Pancreas (tissue), 10 donors: ENCODE measurements around the gene ZNF343. TPM values are rescaled to one million over a fixed set of nuclear protein-coding genes. Genes with fewer than 3 reads are reported as not detected.

Experiments used
- ATAC-seq, 4 donors: fragments of 200-7000 bp; cut with Tn5 transposase; one replicate each; pipeline versions ENCODE4 v1.8.0 to v1.9.1; 2020; ENCODE audit warnings: mild to moderate bottlenecking in 4 of 4, moderate library complexity in 4 of 4
- DNase-seq, 6 donors: peaks; one replicate each; pipeline ENCODE4 v3.0.0-alpha.2; 2020
- FAIRE-seq: peaks from 2 replicates; lab custom pipeline; 2012; peaks lifted over from hg19 to GRCh38; lab: Jason Lieb, UNC
- H3K27ac ChIP-seq, 4 donors: fragments of 200-600 bp; sonication (generic); 1 replicate in 3 of 4; 2 replicates in 1 of 4; pipeline versions ENCODE4 v1.5.0 to v1.8.0; 2020
- H3K27me3 ChIP-seq, 4 donors: fragments of 200-600 bp; one replicate each; pipeline ENCODE4 v1.8.0; 2021
- H3K36me3 ChIP-seq, 3 donors: fragments of 200-600 bp; sonication (generic) in 1 of 3; one replicate each; pipeline versions ENCODE4 v1.5.0 to v1.8.0; 2020 to 2021
- H3K4me1 ChIP-seq, 3 donors: fragments of 200-600 bp; one replicate each; pipeline ENCODE4 v1.8.0; 2021
- H3K4me3 ChIP-seq, 4 donors: fragments of 200-600 bp; sonication (generic) in 2 of 4; one replicate each; pipeline versions ENCODE4 v1.5.0 to v1.8.0; 2020 to 2021
- H3K9me3 ChIP-seq, 4 donors: fragments of 200-600 bp; one replicate each; pipeline ENCODE4 v1.8.0; 2021
- WGBS, 2 donors: extraction: QIAGEN DNeasy Blood & Tissue Kit; methylation state at CpG; one replicate each; pipeline ENCODE4 v1.1.7; 2013; 5-methylcytosine and 5-hydroxymethylcytosine counted together
- intact Hi-C, 3 donors: fragments of 100-400 bp; cut with DNase I; formaldehyde crosslinking; loops; one replicate each; pipeline versions ENCODE4 v1.11.1 to v1.14.2; 2022
- polyA plus RNA-seq, 2 donors: library from polyadenylated mRNA; stranded (reverse); fragments of 200-250 nt; gene quantifications; one replicate each; pipeline ENCODE4 v1.2.3, GENCODE V29; 2013
- total RNA-seq, 6 donors: library from RNA; stranded (reverse); fragmentation: NEBNext Ultra II Directional in 4 of 6; extraction: Animal tissue kit (Norgen Biotek cat#: 25700) in 4 of 6; gene quantifications; one replicate each; pipeline versions ENCODE4 v1.2.1 to v1.2.4, GENCODE V29; 2021 to 2023
- TF ChIP-seq, protein P1 (sequence below), 4 donors: fragments of 200-600 bp; sonication (generic) in 3 of 4; IDR thresholded peaks; one replicate each; pipeline versions ENCODE4 v1.5.0 to v1.8.0; 2021; ENCODE audit warnings: antibody characterized with exemption in 4 of 4
- donor health status: healthy with polysubstance abuse.
- donor health status: DM: no; HTN: no; CAD: no; lungs with moderate emphysema.
- donor health status: DM: no; HTN: no; CAD: no.
- donor health status: control.
- donor health status: control.
- donor health status: Bipolar disorder and iron deficiency.
- donor health status: DM: yes; HTN: yes; CAD: no.
- donor health status: DM: no; HTN: no; CAD: no.
- donor health status: DM: no; HTN: no; CAD: no.
- donor health status: DM: yes; HTN: yes; CAD: no.

ZNF343 gene
- 1 to 10 TPM; 3.2 to 6.9 (median 4.2) TPM for total RNA-seq
- polyA plus RNA-seq = 1 to 10 TPM; 4.8 to 7.4 TPM

DNA sequence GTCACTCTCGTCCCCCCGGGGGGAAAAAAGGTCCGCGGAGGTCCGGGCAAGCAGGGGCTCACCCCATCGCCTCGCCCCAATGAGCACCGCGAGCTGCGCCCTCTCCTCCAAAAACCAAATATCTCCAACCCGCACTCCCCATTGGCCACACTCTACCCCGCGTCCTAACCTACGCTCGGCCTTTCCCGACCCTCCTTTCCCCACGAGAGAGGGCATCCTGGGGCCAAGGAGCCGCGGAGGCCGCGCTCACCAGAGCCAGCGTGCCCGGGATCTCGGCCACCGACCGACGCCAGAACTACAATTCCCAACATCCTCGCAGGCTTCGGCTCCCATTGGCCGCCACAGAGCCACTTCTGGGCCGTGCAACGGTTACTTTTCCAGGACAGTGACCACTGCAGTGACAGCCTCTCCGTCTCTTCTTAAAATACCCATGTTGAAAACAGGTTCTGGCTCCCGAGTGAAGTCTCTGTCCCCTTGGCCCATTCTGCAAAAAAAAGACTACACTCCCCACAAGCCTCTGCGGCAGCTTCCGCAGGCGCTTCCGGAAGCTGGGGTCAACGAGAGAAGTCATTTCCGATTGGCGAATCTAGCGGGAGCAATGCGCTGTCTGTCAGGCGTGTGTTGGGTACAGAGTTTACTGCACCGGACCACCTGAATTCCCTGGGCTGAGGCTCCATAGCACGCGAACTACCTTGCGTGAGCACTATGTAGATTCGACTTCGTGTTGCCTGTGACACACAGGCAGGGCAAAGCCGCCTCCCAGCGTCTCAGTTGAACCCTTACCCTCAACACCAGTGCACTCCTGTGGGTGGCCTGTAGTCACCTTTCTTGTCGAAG lies at the start of gene ZNF343:
Gene ZNF343, minus strand, starts transcription at position 285 of the 837 bp plus-strand sequence. CDS start 15,020 bp downstream, outside the sequence.
- ATAC-seq = peak; percentile 96 to 99 (median 98)
- Histone ChIP-seq H3K4me1 (peaks cover 0 to 12% (median 4%) of the 10 kb centered on the region in 3 donors), H3K9me3 (no peaks in the 10 kb centered on the region), H3K4me3 (peak within 1 kb of the TSS; percentile 67 to 90 (median 69)), H3K27ac (peak within 1 kb of the TSS; percentile 61 to 87 (median 78)), H3K27me3 (no peaks in the 10 kb centered on the region), H3K36me3 (no peaks in the 10 kb centered on the region)
- intact Hi-C loops = no loop called here
- no peak for FAIRE-seq
- DNase-seq = peak; percentile 69 to 86 (median 81)
- TF ChIP-seq, protein P1, sequence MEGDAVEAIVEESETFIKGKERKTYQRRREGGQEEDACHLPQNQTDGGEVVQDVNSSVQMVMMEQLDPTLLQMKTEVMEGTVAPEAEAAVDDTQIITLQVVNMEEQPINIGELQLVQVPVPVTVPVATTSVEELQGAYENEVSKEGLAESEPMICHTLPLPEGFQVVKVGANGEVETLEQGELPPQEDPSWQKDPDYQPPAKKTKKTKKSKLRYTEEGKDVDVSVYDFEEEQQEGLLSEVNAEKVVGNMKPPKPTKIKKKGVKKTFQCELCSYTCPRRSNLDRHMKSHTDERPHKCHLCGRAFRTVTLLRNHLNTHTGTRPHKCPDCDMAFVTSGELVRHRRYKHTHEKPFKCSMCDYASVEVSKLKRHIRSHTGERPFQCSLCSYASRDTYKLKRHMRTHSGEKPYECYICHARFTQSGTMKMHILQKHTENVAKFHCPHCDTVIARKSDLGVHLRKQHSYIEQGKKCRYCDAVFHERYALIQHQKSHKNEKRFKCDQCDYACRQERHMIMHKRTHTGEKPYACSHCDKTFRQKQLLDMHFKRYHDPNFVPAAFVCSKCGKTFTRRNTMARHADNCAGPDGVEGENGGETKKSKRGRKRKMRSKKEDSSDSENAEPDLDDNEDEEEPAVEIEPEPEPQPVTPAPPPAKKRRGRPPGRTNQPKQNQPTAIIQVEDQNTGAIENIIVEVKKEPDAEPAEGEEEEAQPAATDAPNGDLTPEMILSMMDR (IDR thresholded peaks at IDR 0.05) = no peak
- WGBS, 2 donors = 0 to 1% methylated on average over 53 of the region's 53 CpGs

DNA sequence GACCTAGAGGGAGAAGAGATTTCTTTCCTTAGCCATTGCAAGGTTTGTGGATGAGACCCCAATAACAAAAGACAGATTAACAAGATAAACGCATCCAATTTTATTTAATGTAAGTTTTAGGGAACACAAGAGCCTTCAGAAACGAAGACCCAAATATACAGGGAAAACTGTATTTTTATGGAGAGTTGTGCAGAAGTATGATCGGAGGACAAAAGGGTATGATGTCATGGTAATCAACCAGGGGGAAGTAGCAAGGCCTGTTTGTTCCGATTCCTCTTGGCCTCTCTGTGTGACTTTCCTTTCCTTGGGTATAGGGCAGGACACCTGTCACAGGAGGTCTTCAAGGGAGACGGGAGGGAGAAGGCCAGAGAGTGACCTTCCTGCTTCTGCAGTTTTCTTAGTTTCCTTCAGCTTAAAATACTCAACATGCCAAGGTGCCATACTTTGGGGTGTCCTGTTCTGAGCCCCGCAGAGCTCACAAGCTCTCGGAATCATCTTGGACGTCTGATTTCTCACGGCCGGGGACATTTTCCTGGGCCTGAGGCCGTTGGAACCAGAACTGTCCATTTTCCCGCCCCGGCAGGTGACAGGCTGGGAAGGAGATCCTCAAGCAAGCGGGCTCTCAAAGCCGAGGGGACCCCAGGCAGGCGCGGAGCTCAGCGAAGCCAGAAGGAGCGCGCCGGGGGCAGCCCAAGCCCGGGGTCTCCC lies 49.3 kb upstream of the ZNF343 start:
- Histone ChIP-seq H3K4me3 (peak overlapping the region in 1 of 4 donors; percentile 38), H3K36me3 (no peaks in the 10 kb centered on the region), H3K27ac (no peak overlapping the region), H3K4me1 (peaks cover 0 to 3% (median 3%) of the 10 kb centered on the region in 3 donors), H3K9me3 (no peaks in the 10 kb centered on the region), H3K27me3 (peaks cover 0 to 28% (median 3%) of the 10 kb centered on the region in 4 donors)
- intact Hi-C loops = no loop called here
- no peak for ATAC-seq
- TF ChIP-seq, protein P1 (IDR thresholded peaks at IDR 0.05) = no peak
- WGBS, 2 donors = 25 to 32% methylated on average over 22 of the region's 22 CpGs
- FAIRE-seq = no peak
- no peak for DNase-seq

GRCh38 chr20:2545594-2545993 lies 36.9 kb upstream of the ZNF343 start:
- no peaks in the 10 kb centered on the region for H3K4me1 ChIP-seq
- H3K9me3 ChIP-seq = no peaks in the 10 kb centered on the region
- H3K4me3 ChIP-seq = no peak overlapping the region
- H3K27me3 ChIP-seq = peaks cover 0 to 7% (median 0%) of the 10 kb centered on the region in 4 donors
- no peak overlapping the region for H3K27ac ChIP-seq
- FAIRE-seq = no peak
- no peak for DNase-seq
- 63 to 69% methylated on average over 2 of the region's 2 CpGs for WGBS, 2 donors
- no peaks in the 10 kb centered on the region for H3K36me3 ChIP-seq
- intact Hi-C loops = no loop called here
- TF ChIP-seq, protein P1 (IDR thresholded peaks at IDR 0.05) = no peak
- no peak for ATAC-seq

DNA sequence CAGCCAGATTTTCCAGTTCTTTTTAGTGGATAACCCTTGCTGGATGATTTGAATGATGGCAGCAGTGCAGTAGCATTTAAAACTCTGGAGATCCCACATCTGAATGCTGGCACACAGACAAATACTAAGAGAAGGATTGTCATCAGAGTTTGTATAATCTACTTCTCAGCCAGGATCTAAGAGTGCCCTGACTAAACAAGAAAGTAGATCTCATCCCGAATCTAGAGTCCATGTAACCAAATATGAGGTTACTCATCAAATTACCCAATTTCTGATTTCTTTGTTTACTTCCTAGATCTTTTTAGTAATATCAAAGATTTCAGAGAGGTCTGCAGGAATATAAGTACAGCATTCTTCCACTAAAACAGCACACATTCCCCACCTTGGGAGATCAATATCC lies 35.5 kb upstream of the ZNF343 start:
- Histone ChIP-seq H3K4me3 (no peak overlapping the region), H3K27ac (no peak overlapping the region), H3K36me3 (no peaks in the 10 kb centered on the region), H3K9me3 (no peaks in the 10 kb centered on the region), H3K4me1 (no peaks in the 10 kb centered on the region), H3K27me3 (peaks cover 0 to 7% (median 0%) of the 10 kb centered on the region in 4 donors)
- FAIRE-seq (no peak), ATAC-seq (no peak), DNase-seq (no peak)
- intact Hi-C loops = no loop called here
- TF ChIP-seq, protein P1 (IDR thresholded peaks at IDR 0.05) = no peak
- 50 to 81% methylated on average over 1 of the region's 1 CpG for WGBS, 2 donors
